CD14-positive monocyte (primary cell): Measurements from ENCODE around the gene PTGR3. TPM values are rescaled to one million over a fixed set of nuclear protein-coding genes. Genes with fewer than 3 reads are reported as not detected.

Source experiments
- DNase-seq, 3 donors: peaks; one replicate each; pipeline ENCODE4 v3.0.0-alpha.2; 2011 to 2022
- H2AFZ ChIP-seq: 2 replicates; pipeline ENCODE4 v1.6.0; 2012; ENCODE audit warnings: mild to moderate bottlenecking, low read depth, low read length, inconsistent platforms; ENCODE audit not compliant: insufficient read depth, poor library complexity, severe bottlenecking
- H3K27ac ChIP-seq, 2 donors: 1 replicate in 1 of 2; 2 replicates in 1 of 2; pipeline ENCODE4 v1.5.1; 2012 to 2013; ENCODE audit warnings: low read length in 2 of 2, control low read depth in 1 of 2, inconsistent platforms in 1 of 2, low read depth in 1 of 2, mild to moderate bottlenecking in 1 of 2
- H3K27me3 ChIP-seq, 2 donors: one replicate each; pipeline versions ENCODE4 v1.6.0 to v1.6.1; 2011 to 2013; ENCODE audit warnings: low read length in 2 of 2; ENCODE audit not compliant: control insufficient read depth in 2 of 2, insufficient read depth in 2 of 2
- H3K36me3 ChIP-seq, 2 donors: replicated peaks in 1 of 2; 1 replicate in 1 of 2; 2 replicates in 1 of 2; pipeline versions ENCODE4 v1.5.1 to v1.6.1; 2012 to 2013; ENCODE audit warnings: low read length in 2 of 2, control low read depth in 1 of 2, inconsistent platforms in 1 of 2, mild to moderate bottlenecking in 1 of 2; ENCODE audit not compliant: insufficient read depth in 2 of 2, control insufficient read depth in 1 of 2
- H3K4me1 ChIP-seq, 2 donors: 1 replicate in 1 of 2; 2 replicates in 1 of 2; pipeline versions ENCODE4 v1.5.1 to v1.6.1; 2012 to 2013; ENCODE audit warnings: low read length in 2 of 2, control low read depth in 1 of 2, inconsistent platforms in 1 of 2, mild to moderate bottlenecking in 1 of 2, moderate library complexity in 1 of 2; ENCODE audit not compliant: insufficient read depth in 2 of 2, control insufficient read depth in 1 of 2
- H3K4me2 ChIP-seq: replicated peaks from 2 replicates; pipeline ENCODE3; 2012; ENCODE audit warnings: low read length, moderate library complexity, mild to moderate bottlenecking; ENCODE audit not compliant: poor library complexity, severe bottlenecking; ENCODE audit errors: extremely low read depth
- H3K4me3 ChIP-seq, 3 experiments: fragments of 200-600 bp in 1 of 3; sonication (generic) in 1 of 3; replicated peaks in 1 of 3; 1 replicate in 2 of 3; 2 replicates in 1 of 3; pipeline ENCODE4 v1.5.1; 2011 to 2013; ENCODE audit warnings: low read length in 3 of 3, mild to moderate bottlenecking in 3 of 3, control low read depth in 2 of 3, low read depth in 2 of 3, inconsistent platforms in 1 of 3, moderate library complexity in 1 of 3
- H3K79me2 ChIP-seq: 2 replicates; pipeline ENCODE4 v1.6.0; 2012; ENCODE audit warnings: mild to moderate bottlenecking, control low read depth, inconsistent platforms, low read length, moderate library complexity; ENCODE audit not compliant: insufficient read depth
- H3K9ac ChIP-seq: 2 replicates; pipeline ENCODE4 v1.6.0; 2017; ENCODE audit warnings: low read length, mild to moderate bottlenecking; ENCODE audit not compliant: insufficient read depth, poor library complexity, severe bottlenecking
- H3K9me3 ChIP-seq, 2 donors: replicated peaks in 1 of 2; 1 replicate in 1 of 2; 2 replicates in 1 of 2; pipeline versions ENCODE4 v1.5.1 to v1.6.1; 2012 to 2013; ENCODE audit warnings: low read length in 2 of 2, control low read depth in 1 of 2; ENCODE audit not compliant: control insufficient read depth in 1 of 2, insufficient read depth in 1 of 2
- H4K20me1 ChIP-seq: 2 replicates; pipeline ENCODE4 v1.6.0; 2012; ENCODE audit warnings: mild to moderate bottlenecking, low read length, control low read depth, moderate library complexity; ENCODE audit not compliant: insufficient read depth
- H3K27ac Mint-ChIP-seq, 7 donors: one replicate each; pipeline ENCODE4 v1.8.0; 2020; ENCODE audit warnings: mild to moderate bottlenecking in 7 of 7, mixed read lengths in 7 of 7, moderate library complexity in 6 of 7, inconsistent platforms in 2 of 7
- H3K27me3 Mint-ChIP-seq, 3 donors: one replicate each; pipeline ENCODE4 v1.8.0; 2021 to 2022; ENCODE audit warnings: low read depth in 3 of 3, mild to moderate bottlenecking in 3 of 3, mixed read lengths in 3 of 3, moderate library complexity in 3 of 3, inconsistent platforms in 1 of 3
- H3K36me3 Mint-ChIP-seq, 2 donors: one replicate each; pipeline ENCODE4 v1.8.0; 2020; ENCODE audit warnings: mixed read lengths in 2 of 2, inconsistent platforms in 1 of 2, mild to moderate bottlenecking in 1 of 2
- H3K4me1 Mint-ChIP-seq: one replicate; pipeline ENCODE4 v1.8.0; 2020; ENCODE audit warnings: mild to moderate bottlenecking, mixed read lengths
- H3K4me3 Mint-ChIP-seq, 2 donors: one replicate each; pipeline ENCODE4 v1.8.0; 2020; ENCODE audit warnings: mild to moderate bottlenecking in 2 of 2, mixed read lengths in 2 of 2, moderate library complexity in 1 of 2
- H3K9me3 Mint-ChIP-seq, 7 donors: one replicate each; pipeline ENCODE4 v1.8.0; 2020 to 2022; ENCODE audit warnings: mixed read lengths in 7 of 7, mild to moderate bottlenecking in 6 of 7, moderate library complexity in 6 of 7, inconsistent platforms in 2 of 7
- CTCF ChIP-seq: fragments of 200-600 bp; IDR thresholded peaks from one replicate; pipeline ENCODE4 v1.8.0; 2022; ENCODE audit warnings: antibody characterized with exemption, mild to moderate bottlenecking
- WGBS: methylation state at CpG from one replicate; pipeline ENCODE4 v1.1.5; 2013; ENCODE audit warnings: missing lambda C conversion rate; ENCODE audit not compliant: insufficient coverage; 5-methylcytosine and 5-hydroxymethylcytosine counted together
- intact Hi-C, 2 donors: fragments of 100-400 bp; cut with micrococcal nuclease; formaldehyde crosslinking; loops; one replicate each; pipeline versions ENCODE4 v1.15.0 to v1.15.1; 2023
- polyA plus RNA-seq, 3 donors: library from polyadenylated mRNA; depleted of rRNA in 1 of 3; unstranded in 2 of 3; stranded (reverse) in 1 of 3; fragments of 300-500 nt in 2 of 3; fragments of >200 nt in 1 of 3; fragmentation: Illumina TruSeq in 2 of 3; gene quantifications; 1 replicate in 2 of 3; 2 replicates in 1 of 3; pipeline ENCODE4 v1.2.3, GENCODE V29; 2012 to 2021

Gene PTGR3
- polyA plus RNA-seq, 3 donors, result 15.5 to 27.5 (median 23.6) TPM

GRCh38 chr18:75185460-75185859 lies 23.5 kb downstream of the PTGR3 start:
- no peak for DNase-seq
- Mint-ChIP-seq H3K4me3 (no peak overlapping the region), H3K4me1 (peaks cover 2% of the 10 kb centered on the region), H3K36me3 (no peaks in the 10 kb centered on the region), H3K27ac (no peak overlapping the region), H3K27me3 (peaks cover 2 to 6% (median 4%) of the 10 kb centered on the region in 3 donors), H3K9me3 (peaks cover 8 to 26% (median 15%) of the 10 kb centered on the region in 7 donors)
- Histone ChIP-seq H4K20me1 (no peaks in the 10 kb centered on the region), H3K4me1 (no peaks in the 10 kb centered on the region), H3K9ac (no peak overlapping the region), H3K4me2 (no peak overlapping the region), H3K27me3 (peaks cover 0 to 3% of the 10 kb centered on the region in 2 donors), H2AFZ (no peak overlapping the region), H3K4me3 (no peak overlapping the region), H3K9me3 (peaks cover 10 to 20% of the 10 kb centered on the region in 2 donors), H3K79me2 (no peaks in the 10 kb centered on the region), H3K27ac (no peak overlapping the region), H3K36me3 (no peaks in the 10 kb centered on the region)
- 100% methylated on average over 1 of the region's 3 CpGs for WGBS
- no peak for TF ChIP-seq CTCF
- intact Hi-C loops, result no loop called here

GRCh38 chr18:75183973-75184493 lies 24.9 kb downstream of the PTGR3 start:
- H4K20me1 ChIP-seq, result no peaks in the 10 kb centered on the region
- H3K4me3 ChIP-seq, result no peak overlapping the region
- no peak overlapping the region for H3K27ac Mint-ChIP-seq
- H3K27me3 Mint-ChIP-seq, result peaks cover 2 to 3% (median 2%) of the 10 kb centered on the region in 3 donors
- 100% methylated on average over 8 of the region's 14 CpGs for WGBS
- peaks cover 0 to 3% of the 10 kb centered on the region in 2 donors for H3K27me3 ChIP-seq
- no peaks in the 10 kb centered on the region for H3K79me2 ChIP-seq
- peaks cover 8 to 26% (median 15%) of the 10 kb centered on the region in 7 donors for H3K9me3 Mint-ChIP-seq
- no peak overlapping the region for H3K27ac ChIP-seq
- no peak for TF ChIP-seq CTCF
- no peak overlapping the region for H3K4me2 ChIP-seq
- H3K9me3 ChIP-seq, result peaks cover 10 to 20% of the 10 kb centered on the region in 2 donors
- no peak overlapping the region for H2AFZ ChIP-seq
- peaks cover 3% of the 10 kb centered on the region for H3K4me1 Mint-ChIP-seq
- intact Hi-C loops, result no loop called here
- no peaks in the 10 kb centered on the region for H3K36me3 Mint-ChIP-seq
- no peaks in the 10 kb centered on the region for H3K4me1 ChIP-seq
- no peak overlapping the region for H3K4me3 Mint-ChIP-seq
- H3K9ac ChIP-seq, result no peak overlapping the region
- DNase-seq, result no peak
- no peaks in the 10 kb centered on the region for H3K36me3 ChIP-seq
